Mesendoderm (in vitro differentiated cells): Measurements from ENCODE around the gene CABP4.

ENCODE experiments used
- DNase-seq: peaks from one replicate; pipeline ENCODE4 v3.0.0; 2013
- H2AK5ac ChIP-seq: 2 replicates; pipeline ENCODE4 v1.6.1; 2013; ENCODE audit warnings: low read length, inconsistent platforms
- H2BK120ac ChIP-seq: 2 replicates; pipeline ENCODE4 v1.6.1; 2013; ENCODE audit warnings: low read depth, mild to moderate bottlenecking, low read length, moderate library complexity, mixed read lengths
- H2BK15ac ChIP-seq: replicated peaks from 2 replicates; pipeline ENCODE4 v1.6.1; 2013; ENCODE audit warnings: low read depth, mild to moderate bottlenecking, moderate library complexity
- H2BK5ac ChIP-seq: 2 replicates; pipeline ENCODE4 v1.6.1; 2013; ENCODE audit warnings: low read length, inconsistent platforms
- H3K18ac ChIP-seq: 2 replicates; pipeline ENCODE4 v1.6.1; 2013; ENCODE audit warnings: mild to moderate bottlenecking, low read length, mixed read lengths
- H3K23ac ChIP-seq: one replicate; pipeline ENCODE4 v1.6.1; 2013; ENCODE audit warnings: low read length
- H3K27ac ChIP-seq: 2 replicates; pipeline ENCODE4 v1.5.1; 2013; ENCODE audit warnings: low read depth, mild to moderate bottlenecking, inconsistent platforms, low read length, moderate library complexity
- H3K27me3 ChIP-seq: 2 replicates; pipeline ENCODE4 v1.6.1; 2013; ENCODE audit warnings: low read length, control low read depth, mild to moderate bottlenecking, inconsistent platforms; ENCODE audit not compliant: insufficient read depth, poor library complexity
- H3K36me3 ChIP-seq: 2 replicates; pipeline ENCODE4 v1.6.1; 2013; ENCODE audit warnings: low read length, inconsistent platforms; ENCODE audit not compliant: control insufficient read depth, insufficient read depth
- H3K4ac ChIP-seq: one replicate; pipeline ENCODE4 v1.6.1; 2013; ENCODE audit warnings: low read depth, mild to moderate bottlenecking, low read length, moderate library complexity
- H3K4me1 ChIP-seq: 2 replicates; pipeline ENCODE4 v1.6.1; 2013; ENCODE audit warnings: low read depth, low read length, inconsistent platforms; ENCODE audit not compliant: control insufficient read depth
- H3K4me2 ChIP-seq: 2 replicates; pipeline ENCODE4 v1.6.1; 2013; ENCODE audit warnings: low read length
- H3K4me3 ChIP-seq: 2 replicates; pipeline ENCODE4 v1.5.1; 2013; ENCODE audit warnings: mild to moderate bottlenecking, low read length
- H3K56ac ChIP-seq: one replicate; pipeline ENCODE4 v1.6.1; 2013; ENCODE audit warnings: low read length
- H3K79me1 ChIP-seq: 2 replicates; pipeline ENCODE4 v1.6.1; 2013; ENCODE audit warnings: low read length, inconsistent platforms
- H3K79me2 ChIP-seq: 2 replicates; pipeline ENCODE4 v1.6.1; 2013; ENCODE audit warnings: mild to moderate bottlenecking, low read length; ENCODE audit not compliant: control insufficient read depth, insufficient read depth
- H3K9ac ChIP-seq: 2 replicates; pipeline ENCODE4 v1.6.1; 2013; ENCODE audit warnings: low read length, inconsistent platforms
- H4K5ac ChIP-seq: one replicate; pipeline ENCODE4 v1.6.1; 2013; ENCODE audit warnings: low read length
- H4K8ac ChIP-seq: one replicate; pipeline ENCODE4 v1.6.1; 2013; ENCODE audit warnings: low read depth, mild to moderate bottlenecking, control low read depth, low read length, moderate library complexity
- WGBS: extraction: QIAGEN DNeasy Blood & Tissue Kit; methylation state at CpG from one replicate; pipeline ENCODE4 v1.1.7; 2013; ENCODE audit warnings: low lambda C conversion rate, missing lambda C conversion rate; ENCODE audit not compliant: insufficient coverage; ENCODE audit errors: extremely low coverage; 5-methylcytosine and 5-hydroxymethylcytosine counted together

The CABP4 gene

GRCh38 chr11:67493548-67494370, 38.6 kb downstream of the CABP4 start:
- Histone ChIP-seq H3K4me2 (no peak overlapping the region), H2AK5ac (no peak overlapping the region), H3K4me1 (no peaks in the 10 kb centered on the region), H3K27me3 (no peaks in the 10 kb centered on the region), H3K9ac (no peak overlapping the region), H3K79me1 (no peaks in the 10 kb centered on the region), H2BK5ac (no peak overlapping the region), H3K79me2 (no peaks in the 10 kb centered on the region), H2BK15ac (no peak overlapping the region), H3K56ac (no peak overlapping the region), H4K5ac (no peak overlapping the region), H3K23ac (no peak overlapping the region), H3K4ac (no peak overlapping the region), H3K4me3 (no peak overlapping the region), H3K18ac (no peak overlapping the region), H4K8ac (no peak overlapping the region), H3K36me3 (peaks cover 6% of the 10 kb centered on the region), H3K27ac (no peak overlapping the region), H2BK120ac (no peak overlapping the region)
- no CpG with 5 or more reads among the region's 65 CpGs for WGBS
- DNase-seq = no peak

- Histone ChIP-seq H3K4me2 (no peak overlapping the region), H3K23ac (no peak overlapping the region), H2BK120ac (no peak overlapping the region), H3K4me1 (no peaks in the 10 kb centered on the region), H3K4ac (no peak overlapping the region), H3K4me3 (no peak overlapping the region), H3K79me1 (no peaks in the 10 kb centered on the region), H2BK15ac (no peak overlapping the region), H3K27me3 (no peaks in the 10 kb centered on the region), H3K18ac (no peak overlapping the region), H3K27ac (no peak overlapping the region), H3K9ac (no peak overlapping the region), H4K8ac (no peak overlapping the region), H3K79me2 (no peaks in the 10 kb centered on the region), H3K56ac (no peak overlapping the region), H3K36me3 (peaks cover 6% of the 10 kb centered on the region), H2AK5ac (no peak overlapping the region), H2BK5ac (no peak overlapping the region), H4K5ac (no peak overlapping the region)
- no CpG with 5 or more reads among the region's 59 CpGs for WGBS
- DNase-seq = no peak
Observed at GRCh38 chr11:67494371-67495233, 39.4 kb downstream of the CABP4 start.

GRCh38 chr11:67495234-67496005, 40.3 kb downstream of the CABP4 start:
- no peak for DNase-seq
- Histone ChIP-seq H3K27ac (no peak overlapping the region), H2AK5ac (no peak overlapping the region), H3K36me3 (peaks cover 6% of the 10 kb centered on the region), H3K23ac (no peak overlapping the region), H3K4me3 (no peak overlapping the region), H3K27me3 (no peaks in the 10 kb centered on the region), H3K9ac (no peak overlapping the region), H4K8ac (no peak overlapping the region), H4K5ac (no peak overlapping the region), H3K18ac (no peak overlapping the region), H3K79me2 (no peaks in the 10 kb centered on the region), H3K4me2 (no peak overlapping the region), H3K4ac (no peak overlapping the region), H2BK5ac (no peak overlapping the region), H2BK15ac (no peak overlapping the region), H3K4me1 (no peaks in the 10 kb centered on the region), H3K79me1 (no peaks in the 10 kb centered on the region), H2BK120ac (no peak overlapping the region), H3K56ac (no peak overlapping the region)
- WGBS = no CpG with 5 or more reads among the region's 16 CpGs

GRCh38 chr11:67496113-67496512, 41.0 kb downstream of the CABP4 start:
- Histone ChIP-seq H3K79me1 (no peaks in the 10 kb centered on the region), H3K9ac (no peak overlapping the region), H2BK5ac (no peak overlapping the region), H3K4me3 (no peak overlapping the region), H3K56ac (no peak overlapping the region), H4K5ac (no peak overlapping the region), H2BK120ac (no peak overlapping the region), H3K4me1 (no peaks in the 10 kb centered on the region), H3K18ac (no peak overlapping the region), H3K4me2 (no peak overlapping the region), H4K8ac (no peak overlapping the region), H2AK5ac (no peak overlapping the region), H3K36me3 (peaks cover 4% of the 10 kb centered on the region), H2BK15ac (no peak overlapping the region), H3K23ac (no peak overlapping the region), H3K79me2 (no peaks in the 10 kb centered on the region), H3K27ac (no peak overlapping the region), H3K4ac (no peak overlapping the region), H3K27me3 (no peaks in the 10 kb centered on the region)
- WGBS = no CpG with 5 or more reads among the region's 12 CpGs
- no peak for DNase-seq

- H4K5ac ChIP-seq = no peak overlapping the region
- no peak overlapping the region for H3K23ac ChIP-seq
- H3K4me3 ChIP-seq = no peak overlapping the region
- no peak overlapping the region for H3K18ac ChIP-seq
- H3K9ac ChIP-seq = no peak overlapping the region
- H3K27ac ChIP-seq = no peak overlapping the region
- no peak overlapping the region for H2BK15ac ChIP-seq
- no peak overlapping the region for H3K4me2 ChIP-seq
- H3K56ac ChIP-seq = no peak overlapping the region
- H3K27me3 ChIP-seq = no peaks in the 10 kb centered on the region
- no peak overlapping the region for H2AK5ac ChIP-seq
- H3K79me2 ChIP-seq = no peaks in the 10 kb centered on the region
- no peaks in the 10 kb centered on the region for H3K36me3 ChIP-seq
- H4K8ac ChIP-seq = no peak overlapping the region
- H3K4ac ChIP-seq = no peak overlapping the region
- H3K4me1 ChIP-seq = no peaks in the 10 kb centered on the region
- no peak for DNase-seq
- no peak overlapping the region for H2BK5ac ChIP-seq
- H3K79me1 ChIP-seq = no peaks in the 10 kb centered on the region
- H2BK120ac ChIP-seq = no peak overlapping the region
- no CpG with 5 or more reads among the region's 21 CpGs for WGBS
Observed at GRCh38 chr11:67497656-67498291, 42.6 kb downstream of the CABP4 start.
